ENCODE results near the gene MAT2A. TPM values are rescaled to one million over a fixed set of nuclear protein-coding genes. Genes with fewer than 3 reads are reported as not detected.

The MAT2A gene
- total and polyA plus RNA-seq, 9 of the 15 experiments (the other 6 are each of a cell fraction or from before 2014, with no cell fraction given), result 130 to 1,027 (median 240) TPM

DNA sequence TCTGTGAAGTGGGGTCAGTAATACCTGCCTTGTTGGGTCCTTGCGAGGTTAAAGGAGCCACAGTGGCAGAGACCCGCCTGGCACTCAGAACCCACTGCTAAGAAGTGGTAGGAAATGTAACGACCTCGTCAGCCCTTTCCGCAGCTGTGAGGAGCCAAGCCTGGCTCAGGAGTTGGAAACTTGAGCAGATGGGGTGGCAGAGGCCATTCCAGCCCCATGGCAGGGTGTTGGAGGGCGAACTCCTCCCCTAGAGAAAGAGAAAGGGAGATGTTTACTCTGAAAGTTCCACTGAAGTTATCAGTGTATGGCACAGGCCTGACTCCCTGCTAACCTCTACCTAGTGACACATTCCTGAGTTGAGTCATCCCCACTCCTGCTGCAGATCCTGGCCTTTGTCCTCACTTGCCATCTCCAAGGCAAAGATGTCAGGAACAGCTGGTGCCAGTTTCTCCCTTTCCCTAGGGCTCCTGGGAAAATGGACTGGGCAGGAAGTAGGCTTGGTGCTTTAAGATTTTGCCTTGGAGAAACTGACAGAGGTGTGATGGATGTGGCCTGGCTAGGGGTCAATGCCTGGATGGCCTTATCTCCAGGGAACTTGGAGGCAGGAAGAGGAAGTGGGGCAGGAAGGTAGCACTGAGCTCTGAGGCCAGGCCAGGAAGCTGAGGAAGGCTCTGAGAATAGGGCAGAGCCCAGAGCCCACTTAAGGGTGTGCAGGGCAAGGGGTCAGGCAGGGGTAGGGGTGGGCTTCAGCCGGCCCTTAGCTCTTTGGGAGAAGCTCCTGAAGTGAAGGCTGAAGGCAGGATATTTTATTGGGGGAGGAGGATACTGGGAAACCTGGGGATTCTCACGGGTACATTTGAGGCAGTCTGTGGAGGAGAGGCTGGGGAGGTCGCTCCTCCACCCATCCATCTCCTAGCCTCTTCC, 46.2 kb downstream of the MAT2A start (continued):
- TF ChIP-seq, protein P1, sequence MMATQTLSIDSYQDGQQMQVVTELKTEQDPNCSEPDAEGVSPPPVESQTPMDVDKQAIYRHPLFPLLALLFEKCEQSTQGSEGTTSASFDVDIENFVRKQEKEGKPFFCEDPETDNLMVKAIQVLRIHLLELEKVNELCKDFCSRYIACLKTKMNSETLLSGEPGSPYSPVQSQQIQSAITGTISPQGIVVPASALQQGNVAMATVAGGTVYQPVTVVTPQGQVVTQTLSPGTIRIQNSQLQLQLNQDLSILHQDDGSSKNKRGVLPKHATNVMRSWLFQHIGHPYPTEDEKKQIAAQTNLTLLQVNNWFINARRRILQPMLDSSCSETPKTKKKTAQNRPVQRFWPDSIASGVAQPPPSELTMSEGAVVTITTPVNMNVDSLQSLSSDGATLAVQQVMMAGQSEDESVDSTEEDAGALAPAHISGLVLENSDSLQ (IDR thresholded peaks at IDR 0.05), result peak; percentile 90
- TF ChIP-seq POLR2B (IDR thresholded peaks at IDR 0.05; ENCODE audit: low read depth, partially characterized antibody) (no peak), FOSL1 (tag; conservative IDR thresholded peaks at IDR 0.05) (peak; percentile 97), HIVEP1 (CRISPR knock-in tag; IDR thresholded peaks at IDR 0.05) (0 out of 2 replicates have a peak, but pooled peaks have one; percentile 46), ZNF668 (CRISPR knock-in tag; IDR thresholded peaks at IDR 0.05) (no peak), EP400 (IDR thresholded peaks at IDR 0.05) (peak; percentile 46; the same call in 1 of the 2 replicates), ZNF133 (CRISPR knock-in tag; IDR thresholded peaks at IDR 0.05) (no peak), U2AF2 (optimal IDR thresholded peaks at IDR 0.05; ENCODE audit: low read depth, low read length) (no peak), ZNF354B (CRISPR knock-in tag; IDR thresholded peaks at IDR 0.05) (no peak), MAZ (CRISPR knock-in tag; conservative IDR thresholded peaks at IDR 0.05 in 1 of 2, IDR thresholded peaks at IDR 0.05 in 1 of 2) (0 out of 4 replicates have a peak, but pooled peaks of 1 of the 2 experiments have one; percentile 20), CCAR2 (IDR thresholded peaks at IDR 0.05; ENCODE audit: low read depth, low read length) (no peak), ZNF436 (CRISPR knock-in tag; IDR thresholded peaks at IDR 0.05) (no peak)
- TF ChIP-seq, protein P2, sequence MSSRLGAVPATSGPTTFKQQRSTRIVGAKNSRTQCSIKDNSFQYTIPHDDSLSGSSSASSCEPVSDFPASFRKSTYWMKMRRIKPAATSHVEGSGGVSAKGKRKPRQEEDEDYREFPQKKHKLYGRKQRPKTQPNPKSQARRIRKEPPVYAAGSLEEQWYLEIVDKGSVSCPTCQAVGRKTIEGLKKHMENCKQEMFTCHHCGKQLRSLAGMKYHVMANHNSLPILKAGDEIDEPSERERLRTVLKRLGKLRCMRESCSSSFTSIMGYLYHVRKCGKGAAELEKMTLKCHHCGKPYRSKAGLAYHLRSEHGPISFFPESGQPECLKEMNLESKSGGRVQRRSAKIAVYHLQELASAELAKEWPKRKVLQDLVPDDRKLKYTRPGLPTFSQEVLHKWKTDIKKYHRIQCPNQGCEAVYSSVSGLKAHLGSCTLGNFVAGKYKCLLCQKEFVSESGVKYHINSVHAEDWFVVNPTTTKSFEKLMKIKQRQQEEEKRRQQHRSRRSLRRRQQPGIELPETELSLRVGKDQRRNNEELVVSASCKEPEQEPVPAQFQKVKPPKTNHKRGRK (tag; IDR thresholded peaks at IDR 0.05), result no peak
- TF ChIP-seq, protein P3, sequence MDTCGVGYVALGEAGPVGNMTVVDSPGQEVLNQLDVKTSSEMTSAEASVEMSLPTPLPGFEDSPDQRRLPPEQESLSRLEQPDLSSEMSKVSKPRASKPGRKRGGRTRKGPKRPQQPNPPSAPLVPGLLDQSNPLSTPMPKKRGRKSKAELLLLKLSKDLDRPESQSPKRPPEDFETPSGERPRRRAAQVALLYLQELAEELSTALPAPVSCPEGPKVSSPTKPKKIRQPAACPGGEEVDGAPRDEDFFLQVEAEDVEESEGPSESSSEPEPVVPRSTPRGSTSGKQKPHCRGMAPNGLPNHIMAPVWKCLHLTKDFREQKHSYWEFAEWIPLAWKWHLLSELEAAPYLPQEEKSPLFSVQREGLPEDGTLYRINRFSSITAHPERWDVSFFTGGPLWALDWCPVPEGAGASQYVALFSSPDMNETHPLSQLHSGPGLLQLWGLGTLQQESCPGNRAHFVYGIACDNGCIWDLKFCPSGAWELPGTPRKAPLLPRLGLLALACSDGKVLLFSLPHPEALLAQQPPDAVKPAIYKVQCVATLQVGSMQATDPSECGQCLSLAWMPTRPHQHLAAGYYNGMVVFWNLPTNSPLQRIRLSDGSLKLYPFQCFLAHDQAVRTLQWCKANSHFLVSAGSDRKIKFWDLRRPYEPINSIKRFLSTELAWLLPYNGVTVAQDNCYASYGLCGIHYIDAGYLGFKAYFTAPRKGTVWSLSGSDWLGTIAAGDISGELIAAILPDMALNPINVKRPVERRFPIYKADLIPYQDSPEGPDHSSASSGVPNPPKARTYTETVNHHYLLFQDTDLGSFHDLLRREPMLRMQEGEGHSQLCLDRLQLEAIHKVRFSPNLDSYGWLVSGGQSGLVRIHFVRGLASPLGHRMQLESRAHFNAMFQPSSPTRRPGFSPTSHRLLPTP (IDR thresholded peaks at IDR 0.05; ENCODE audit: borderline replicate concordance, extremely low read depth, insufficient read length), result no peak
- TF ChIP-seq, protein P4, sequence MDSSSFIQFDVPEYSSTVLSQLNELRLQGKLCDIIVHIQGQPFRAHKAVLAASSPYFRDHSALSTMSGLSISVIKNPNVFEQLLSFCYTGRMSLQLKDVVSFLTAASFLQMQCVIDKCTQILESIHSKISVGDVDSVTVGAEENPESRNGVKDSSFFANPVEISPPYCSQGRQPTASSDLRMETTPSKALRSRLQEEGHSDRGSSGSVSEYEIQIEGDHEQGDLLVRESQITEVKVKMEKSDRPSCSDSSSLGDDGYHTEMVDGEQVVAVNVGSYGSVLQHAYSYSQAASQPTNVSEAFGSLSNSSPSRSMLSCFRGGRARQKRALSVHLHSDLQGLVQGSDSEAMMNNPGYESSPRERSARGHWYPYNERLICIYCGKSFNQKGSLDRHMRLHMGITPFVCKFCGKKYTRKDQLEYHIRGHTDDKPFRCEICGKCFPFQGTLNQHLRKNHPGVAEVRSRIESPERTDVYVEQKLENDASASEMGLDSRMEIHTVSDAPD (CRISPR knock-in tag; IDR thresholded peaks at IDR 0.05), result no peak
- TF ChIP-seq, protein P5, sequence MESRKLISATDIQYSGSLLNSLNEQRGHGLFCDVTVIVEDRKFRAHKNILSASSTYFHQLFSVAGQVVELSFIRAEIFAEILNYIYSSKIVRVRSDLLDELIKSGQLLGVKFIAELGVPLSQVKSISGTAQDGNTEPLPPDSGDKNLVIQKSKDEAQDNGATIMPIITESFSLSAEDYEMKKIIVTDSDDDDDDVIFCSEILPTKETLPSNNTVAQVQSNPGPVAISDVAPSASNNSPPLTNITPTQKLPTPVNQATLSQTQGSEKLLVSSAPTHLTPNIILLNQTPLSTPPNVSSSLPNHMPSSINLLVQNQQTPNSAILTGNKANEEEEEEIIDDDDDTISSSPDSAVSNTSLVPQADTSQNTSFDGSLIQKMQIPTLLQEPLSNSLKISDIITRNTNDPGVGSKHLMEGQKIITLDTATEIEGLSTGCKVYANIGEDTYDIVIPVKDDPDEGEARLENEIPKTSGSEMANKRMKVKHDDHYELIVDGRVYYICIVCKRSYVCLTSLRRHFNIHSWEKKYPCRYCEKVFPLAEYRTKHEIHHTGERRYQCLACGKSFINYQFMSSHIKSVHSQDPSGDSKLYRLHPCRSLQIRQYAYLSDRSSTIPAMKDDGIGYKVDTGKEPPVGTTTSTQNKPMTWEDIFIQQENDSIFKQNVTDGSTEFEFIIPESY (CRISPR knock-in tag; IDR thresholded peaks at IDR 0.05), result no peak; the same call in 1 of the 2 replicates

Measured in K562 (cell line).